Mesenchymal stem cell (in vitro differentiated cells and primary cell): Measurements from ENCODE around the gene SNAPC4.

Experiments
- DNase-seq: peaks from one replicate; pipeline ENCODE4 v3.0.0-alpha.2; 2013
- H2AFZ ChIP-seq: one replicate; pipeline ENCODE4 v1.6.1; 2013; ENCODE audit warnings: low read depth, mild to moderate bottlenecking, control low read depth, inconsistent platforms, low read length, moderate library complexity
- H2AK5ac ChIP-seq: 2 replicates; pipeline ENCODE4 v1.6.1; 2013; ENCODE audit warnings: low read length, moderate library complexity, mild to moderate bottlenecking, inconsistent platforms; ENCODE audit not compliant: severe bottlenecking
- H2BK120ac ChIP-seq: one replicate; pipeline ENCODE4 v1.6.1; 2013; ENCODE audit warnings: low read depth, mild to moderate bottlenecking, inconsistent platforms, low read length, moderate library complexity
- H2BK12ac ChIP-seq, 2 experiments: one replicate each; pipeline ENCODE4 v1.6.1; 2013; ENCODE audit warnings: inconsistent platforms in 2 of 2, low read length in 2 of 2, mild to moderate bottlenecking in 2 of 2, moderate library complexity in 2 of 2, control low read depth in 1 of 2
- H2BK15ac ChIP-seq: one replicate; pipeline ENCODE4 v1.6.1; 2013; ENCODE audit warnings: mild to moderate bottlenecking, low read depth, inconsistent platforms; ENCODE audit not compliant: poor library complexity, severe bottlenecking
- H2BK5ac ChIP-seq: 2 replicates; pipeline ENCODE4 v1.6.1; 2013; ENCODE audit warnings: low read depth, mild to moderate bottlenecking, low read length, control low read depth, inconsistent platforms; ENCODE audit not compliant: poor library complexity, severe bottlenecking
- H3K14ac ChIP-seq, 2 experiments: one replicate each; pipeline ENCODE4 v1.6.1; 2013; ENCODE audit warnings: inconsistent platforms in 2 of 2, low read length in 2 of 2, control low read depth in 1 of 2, mild to moderate bottlenecking in 1 of 2, moderate library complexity in 1 of 2
- H3K18ac ChIP-seq, 2 experiments: one replicate each; pipeline ENCODE4 v1.6.1; 2013; ENCODE audit warnings: inconsistent platforms in 2 of 2, low read length in 2 of 2, control low read depth in 1 of 2, low read depth in 1 of 2, mild to moderate bottlenecking in 1 of 2
- H3K23ac ChIP-seq, 2 experiments: one replicate each; pipeline ENCODE4 v1.6.1; 2013; ENCODE audit warnings: inconsistent platforms in 2 of 2, low read length in 2 of 2, mild to moderate bottlenecking in 2 of 2, moderate library complexity in 2 of 2, control low read depth in 1 of 2
- H3K27ac ChIP-seq: 2 replicates; pipeline ENCODE4 v1.5.1; 2013; ENCODE audit warnings: mild to moderate bottlenecking, moderate library complexity, low read length, control low read depth, inconsistent platforms; ENCODE audit not compliant: poor library complexity, severe bottlenecking
- H3K27me3 ChIP-seq, 2 experiments: 2 replicates each; pipeline versions ENCODE4 v1.6.1 to v1.7.0; 2013; ENCODE audit warnings: low read length in 2 of 2, mild to moderate bottlenecking in 2 of 2, moderate library complexity in 2 of 2, control low read depth in 1 of 2, inconsistent platforms in 1 of 2; ENCODE audit not compliant: control insufficient read depth in 1 of 2, insufficient read depth in 1 of 2
- H3K36me3 ChIP-seq, 2 experiments: 2 replicates each; pipeline versions ENCODE4 v1.6.1 to v1.7.0; 2013; ENCODE audit warnings: low read length in 2 of 2, control low read depth in 1 of 2, inconsistent platforms in 1 of 2, low read depth in 1 of 2, mild to moderate bottlenecking in 1 of 2; ENCODE audit not compliant: insufficient read depth in 2 of 2, control insufficient read depth in 1 of 2
- H3K4ac ChIP-seq, 2 experiments: one replicate each; pipeline ENCODE4 v1.6.1; 2013; ENCODE audit warnings: inconsistent platforms in 2 of 2, low read length in 2 of 2, mild to moderate bottlenecking in 2 of 2, moderate library complexity in 2 of 2, control low read depth in 1 of 2, low read depth in 1 of 2
- H3K4me1 ChIP-seq: 2 replicates; pipeline ENCODE4 v1.6.1; 2013; ENCODE audit warnings: low read depth, low read length, control low read depth; ENCODE audit not compliant: control insufficient read depth, insufficient read depth
- H3K4me2 ChIP-seq: 2 replicates; pipeline ENCODE4 v1.6.1; 2013; ENCODE audit warnings: low read length, mild to moderate bottlenecking, inconsistent platforms; ENCODE audit not compliant: poor library complexity, severe bottlenecking
- H3K4me3 ChIP-seq, 2 experiments: 2 replicates each; pipeline versions ENCODE4 v1.5.1 to v1.7.0; 2013; ENCODE audit warnings: low read length in 2 of 2, mild to moderate bottlenecking in 2 of 2, control low read depth in 1 of 2, low read depth in 1 of 2; ENCODE audit not compliant: insufficient read depth in 1 of 2
- H3K79me1 ChIP-seq: replicated peaks from 2 replicates; pipeline ENCODE4 v1.6.1; 2013; ENCODE audit warnings: mild to moderate bottlenecking, control low read depth, low read length, inconsistent platforms; ENCODE audit not compliant: poor library complexity, severe bottlenecking
- H3K9ac ChIP-seq: 2 replicates; pipeline ENCODE4 v1.7.0; 2013; ENCODE audit warnings: mild to moderate bottlenecking, low read length, moderate library complexity
- H3K9me3 ChIP-seq: 2 replicates; pipeline ENCODE4 v1.7.0; 2013; ENCODE audit warnings: mild to moderate bottlenecking, low read length; ENCODE audit not compliant: control insufficient read depth
- H4K8ac ChIP-seq: one replicate; pipeline ENCODE4 v1.6.1; 2013; ENCODE audit warnings: inconsistent platforms, mild to moderate bottlenecking, low read length, moderate library complexity
- H4K91ac ChIP-seq: one replicate; pipeline ENCODE4 v1.6.1; 2013; ENCODE audit warnings: mild to moderate bottlenecking, low read length, inconsistent platforms
- WGBS: methylation state at CpG from one replicate; pipeline ENCODE4 v1.1.7; 2013; ENCODE audit warnings: mixed read lengths; 5-methylcytosine and 5-hydroxymethylcytosine counted together

The SNAPC4 gene

DNA sequence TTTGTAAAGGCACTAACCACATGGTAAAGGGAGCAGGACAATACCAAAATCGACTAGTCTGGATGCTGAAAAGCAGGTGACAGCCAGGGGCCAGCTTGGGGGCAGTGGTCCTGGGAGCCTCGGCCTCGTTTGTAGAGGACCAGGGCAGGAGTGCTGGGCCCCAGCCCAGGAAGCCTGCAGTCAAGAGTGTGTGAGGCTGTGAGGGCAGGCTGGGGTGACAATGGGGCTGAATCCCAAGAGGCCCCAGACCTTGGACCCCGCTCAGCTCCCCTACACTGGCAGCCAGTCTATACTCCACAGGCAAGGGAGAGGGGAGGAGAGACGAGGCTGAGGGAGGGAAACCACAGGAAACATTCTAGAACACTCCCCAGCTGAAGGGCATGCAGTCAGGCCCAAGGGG, 42.3 kb upstream of the SNAPC4 start:
- no peak for DNase-seq
- no peak overlapping the region for H4K91ac ChIP-seq
- no peak overlapping the region for H2BK5ac ChIP-seq
- peaks cover 33% of the 10 kb centered on the region for H3K4me1 ChIP-seq
- no peak overlapping the region for H2AFZ ChIP-seq
- peak overlapping the region in 1 of 2 experiments; percentile 27 for H3K23ac ChIP-seq
- no peak overlapping the region for H3K4ac ChIP-seq
- no peaks in the 10 kb centered on the region for H3K27me3 ChIP-seq
- no peak overlapping the region for H2AK5ac ChIP-seq
- no peak overlapping the region for H3K18ac ChIP-seq
- no peak overlapping the region for H2BK12ac ChIP-seq
- H2BK15ac ChIP-seq, result no peak overlapping the region
- peaks cover 32% of the 10 kb centered on the region for H3K79me1 ChIP-seq
- peaks cover 70 to 73% of the 10 kb centered on the region in 2 experiments for H3K36me3 ChIP-seq
- no peaks in the 10 kb centered on the region for H3K9me3 ChIP-seq
- H3K9ac ChIP-seq, result no peak overlapping the region
- no peak overlapping the region for H3K4me3 ChIP-seq
- no peak overlapping the region for H3K14ac ChIP-seq
- 98% methylated on average over 3 of the region's 5 CpGs for WGBS
- H4K8ac ChIP-seq, result no peak overlapping the region
- H3K27ac ChIP-seq, result no peak overlapping the region
- H2BK120ac ChIP-seq, result no peak overlapping the region
- no peak overlapping the region for H3K4me2 ChIP-seq

DNA sequence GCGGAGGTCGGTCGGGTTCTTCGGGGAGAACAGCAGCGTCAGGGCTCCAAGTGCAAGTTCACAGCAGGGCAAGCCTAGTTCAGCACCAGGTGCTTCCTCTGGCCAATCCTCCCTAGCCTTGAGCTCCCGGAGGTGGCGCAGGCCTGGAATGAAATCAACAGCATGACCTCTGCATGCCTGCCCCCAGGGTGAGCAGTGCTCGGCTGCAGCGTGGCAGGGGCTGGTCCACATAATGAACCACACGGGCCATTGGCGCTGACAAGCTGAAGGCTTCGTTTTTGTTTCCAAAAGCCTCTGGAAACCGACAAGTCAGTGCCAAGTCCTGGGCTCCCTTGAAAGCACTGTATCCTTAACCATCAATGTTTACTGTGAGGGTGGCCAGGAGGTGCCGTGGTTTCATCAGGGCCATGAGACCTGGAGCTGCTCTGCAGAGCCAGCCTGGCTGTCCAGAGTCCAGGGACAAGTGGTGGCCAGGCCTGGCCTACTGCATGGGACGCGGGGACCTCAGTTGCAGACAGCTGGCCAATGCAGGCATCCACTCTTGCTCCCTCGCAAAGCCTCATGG, 41.8 kb upstream of the SNAPC4 start:
- Histone ChIP-seq H4K8ac (no peak overlapping the region), H3K18ac (no peak overlapping the region), H3K4me1 (peaks cover 36% of the 10 kb centered on the region), H2BK5ac (no peak overlapping the region), H4K91ac (no peak overlapping the region), H3K27ac (no peak overlapping the region), H3K9me3 (no peaks in the 10 kb centered on the region), H3K4me2 (no peak overlapping the region), H2BK120ac (no peak overlapping the region), H3K23ac (no peak overlapping the region), H3K4ac (no peak overlapping the region), H2AFZ (no peak overlapping the region), H3K79me1 (peaks cover 31% of the 10 kb centered on the region), H2BK12ac (no peak overlapping the region), H2BK15ac (no peak overlapping the region), H3K14ac (no peak overlapping the region), H2AK5ac (no peak overlapping the region), H3K36me3 (peaks cover 68% of the 10 kb centered on the region in 2 experiments), H3K27me3 (no peaks in the 10 kb centered on the region), H3K4me3 (no peak overlapping the region), H3K9ac (no peak overlapping the region)
- no peak for DNase-seq
- WGBS, result 93% methylated on average over 17 of the region's 17 CpGs

DNA sequence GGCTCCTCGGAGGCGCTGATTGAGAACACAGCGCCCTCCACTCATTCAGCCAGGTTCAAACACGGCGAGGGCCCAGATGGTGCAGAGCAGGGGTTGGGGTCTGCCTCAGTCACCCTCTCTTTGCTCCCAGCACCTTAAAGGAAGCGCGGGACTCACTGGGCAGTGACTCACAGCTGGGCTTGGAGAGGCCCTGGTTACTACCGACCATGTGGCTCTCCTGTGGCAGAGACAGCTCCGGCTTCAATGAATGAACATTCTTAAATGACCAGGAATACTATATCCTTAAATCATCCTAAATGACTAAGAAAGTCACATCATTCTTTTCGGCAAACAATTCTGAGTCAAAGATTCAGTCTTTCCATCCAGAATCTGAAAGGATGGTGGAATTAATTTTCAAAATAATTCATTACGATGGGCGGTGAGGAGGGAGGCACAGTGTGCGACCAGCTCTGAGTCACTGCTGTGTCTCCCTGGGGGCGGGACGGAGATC, 41.3 kb upstream of the SNAPC4 start:
- H2BK12ac ChIP-seq, result no peak overlapping the region
- no peak for DNase-seq
- no peak overlapping the region for H3K27ac ChIP-seq
- no peak overlapping the region for H3K14ac ChIP-seq
- no peak overlapping the region for H4K8ac ChIP-seq
- WGBS, result 81% methylated on average over 15 of the region's 15 CpGs
- H3K23ac ChIP-seq, result peak overlapping the region in 1 of 2 experiments; percentile 48
- H2AK5ac ChIP-seq, result no peak overlapping the region
- no peak overlapping the region for H2AFZ ChIP-seq
- H2BK5ac ChIP-seq, result no peak overlapping the region
- no peaks in the 10 kb centered on the region for H3K9me3 ChIP-seq
- H3K4me2 ChIP-seq, result no peak overlapping the region
- no peak overlapping the region for H2BK15ac ChIP-seq
- H3K9ac ChIP-seq, result no peak overlapping the region
- H3K4me3 ChIP-seq, result no peak overlapping the region
- peaks cover 34% of the 10 kb centered on the region for H3K79me1 ChIP-seq
- H4K91ac ChIP-seq, result no peak overlapping the region
- no peaks in the 10 kb centered on the region for H3K27me3 ChIP-seq
- no peak overlapping the region for H3K4ac ChIP-seq
- H3K18ac ChIP-seq, result no peak overlapping the region
- no peak overlapping the region for H2BK120ac ChIP-seq
- peaks cover 41% of the 10 kb centered on the region for H3K4me1 ChIP-seq
- peaks cover 63 to 67% of the 10 kb centered on the region in 2 experiments for H3K36me3 ChIP-seq

DNA sequence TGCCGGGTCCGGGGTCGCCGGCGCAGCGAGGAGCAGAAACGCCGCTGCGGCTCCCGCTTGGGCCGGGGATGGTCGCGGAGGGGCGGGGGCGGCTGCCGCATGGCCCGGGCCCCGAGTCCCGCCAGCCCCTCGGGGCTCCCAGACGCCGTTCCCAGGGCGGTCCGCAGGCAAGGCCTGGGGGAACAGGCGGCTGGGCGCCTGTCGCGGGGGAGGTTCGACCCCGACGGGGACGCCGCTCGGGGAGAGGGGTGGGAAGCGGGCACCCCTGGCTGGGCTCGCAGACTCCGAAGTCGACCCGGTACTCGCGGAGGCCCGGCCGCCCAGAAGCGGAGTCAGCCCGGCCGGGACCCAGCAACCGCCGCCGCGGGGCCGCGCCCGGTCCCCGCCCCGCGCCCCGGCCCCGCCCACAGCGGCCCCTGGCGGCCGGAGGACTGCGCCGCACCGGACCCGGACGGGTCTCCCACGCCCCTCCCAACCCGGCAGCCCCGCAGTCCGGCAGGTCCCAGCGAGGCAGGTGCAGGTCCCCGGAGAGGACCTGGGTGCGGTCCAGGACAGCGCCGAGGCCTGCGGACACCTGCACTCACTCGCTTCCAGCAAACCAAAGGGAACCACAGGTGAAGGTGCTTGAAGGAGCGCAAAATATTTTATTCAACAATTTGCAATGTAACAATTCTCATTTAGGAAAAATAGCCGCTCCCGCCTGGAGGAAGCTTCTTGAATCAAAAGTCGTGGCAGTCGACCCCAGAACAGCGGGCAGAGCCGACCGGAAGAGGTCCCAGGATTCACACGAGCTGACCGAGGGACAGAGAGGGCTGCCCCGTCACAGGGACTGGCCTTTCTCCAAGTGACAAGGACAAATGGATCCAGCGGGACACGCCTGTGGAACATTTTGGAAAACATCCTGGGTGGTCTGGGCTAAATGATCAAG, 39.8 kb upstream of the SNAPC4 start, which contains the start of gene INPP5E:
Gene INPP5E (minus strand): TSS at position 365 of the 928 bp plus-strand sequence. CDS start 426 bp downstream, outside the sequence.
- 9% methylated on average over 65 of the region's 90 CpGs for WGBS
- H3K14ac ChIP-seq, result peak within 1 kb of the TSS in 1 of 2 experiments; percentile 96
- DNase-seq, result peak; percentile 70

More for the DNA sequence above, 39.8 kb upstream of the SNAPC4 start, which contains the start of gene INPP5E:
- Histone ChIP-seq H3K4me3 (peak within 1 kb of the TSS; percentile 84 to 91), H2AFZ (peak within 1 kb of the TSS; percentile 15), H4K91ac (peak within 1 kb of the TSS; percentile 56), H3K27ac (no peak within 1 kb of the TSS), H3K79me1 (peaks cover 35% of the 10 kb centered on the region), H2BK12ac (peak within 1 kb of the TSS in 1 of 2 experiments; percentile 45), H3K4me1 (peaks cover 43% of the 10 kb centered on the region), H3K36me3 (peaks cover 53 to 67% of the 10 kb centered on the region in 2 experiments), H2BK15ac (no peak within 1 kb of the TSS), H3K4ac (peak within 1 kb of the TSS in 1 of 2 experiments; percentile 95), H3K18ac (peak within 1 kb of the TSS; percentile 30 to 86), H3K4me2 (peak within 1 kb of the TSS; percentile 90), H3K23ac (peak within 1 kb of the TSS; percentile 15 to 95), H3K9me3 (no peaks in the 10 kb centered on the region), H3K27me3 (no peaks in the 10 kb centered on the region), H2BK5ac (no peak within 1 kb of the TSS), H4K8ac (no peak within 1 kb of the TSS), H2AK5ac (no peak within 1 kb of the TSS), H3K9ac (peak within 1 kb of the TSS; percentile 87), H2BK120ac (peak within 1 kb of the TSS; percentile 11)
